Skeletal muscle satellite cell (primary cell): Measurements from ENCODE around the gene NAA15.
"Not testable (repeated sequence)": the region's sequence is repeated elsewhere in the genome, so short reads cannot be mapped to it uniquely, and the experiment has no call there.

ENCODE experiments used
- H3K27me3 ChIP-seq: 2 replicates; pipeline ENCODE4 v1.7.0; 2013; ENCODE audit warnings: low read length; ENCODE audit not compliant: control insufficient read depth, insufficient read depth
- H3K36me3 ChIP-seq: 2 replicates; pipeline ENCODE4 v1.7.0; 2013; ENCODE audit warnings: mild to moderate bottlenecking, control low read depth, low read length; ENCODE audit not compliant: insufficient read depth
- H3K4me1 ChIP-seq: 2 replicates; pipeline ENCODE4 v1.7.0; 2013; ENCODE audit warnings: low read length; ENCODE audit not compliant: control insufficient read depth, insufficient read depth
- H3K4me2 ChIP-seq: 2 replicates; pipeline ENCODE4 v1.7.0; 2013; ENCODE audit warnings: mild to moderate bottlenecking, low read length
- H3K4me3 ChIP-seq: 2 replicates; pipeline ENCODE4 v1.7.0; 2013; ENCODE audit warnings: low read length
- H3K9ac ChIP-seq: 2 replicates; pipeline ENCODE4 v1.7.0; 2013; ENCODE audit warnings: mild to moderate bottlenecking, low read depth, low read length, moderate library complexity
- H3K9me3 ChIP-seq: replicated peaks from 2 replicates; pipeline ENCODE4 v1.7.0; 2013; ENCODE audit warnings: mild to moderate bottlenecking, control low read depth, low read length

NAA15 gene

GRCh38 chr4:139454111-139455045 is 153.1 kb downstream of the NAA15 start, which contains the start of gene RAB33B:
RAB33B (plus strand) TSS chr4:139454121; CDS start chr4:139454196, 75 bp downstream.
- no peaks in the 10 kb centered on the region for H3K27me3 ChIP-seq
- peak within 1 kb of the TSS; percentile 92 for H3K9ac ChIP-seq
- peak within 1 kb of the TSS; percentile 94 for H3K4me3 ChIP-seq
- H3K9me3 ChIP-seq: no peaks in the 10 kb centered on the region
- peak within 1 kb of the TSS; percentile 92 for H3K4me2 ChIP-seq
- no peaks in the 10 kb centered on the region for H3K36me3 ChIP-seq
- H3K4me1 ChIP-seq: peaks cover 41% of the 10 kb centered on the region

GRCh38 chr4:139455126-139455538 is 153.8 kb downstream of the NAA15 start:
- H3K9me3 ChIP-seq: no peaks in the 10 kb centered on the region
- H3K9ac ChIP-seq: peak overlapping the region; percentile 92

GRCh38 chr4:139457318-139457717 is 156.0 kb downstream of the NAA15 start:
- no peak overlapping the region for H3K9ac ChIP-seq
- no peak overlapping the region for H3K4me3 ChIP-seq
- H3K4me1 ChIP-seq: peaks cover 35% of the 10 kb centered on the region
- no peaks in the 10 kb centered on the region for H3K9me3 ChIP-seq
- H3K36me3 ChIP-seq: no peaks in the 10 kb centered on the region
- H3K27me3 ChIP-seq: no peaks in the 10 kb centered on the region
- H3K4me2 ChIP-seq: peak overlapping the region; percentile 92

More at GRCh38 chr4:139455126-139455538, 153.8 kb downstream of the NAA15 start:
- Histone ChIP-seq H3K4me2 (peak overlapping the region; percentile 92), H3K4me3 (peak overlapping the region; percentile 94), H3K4me1 (peaks cover 41% of the 10 kb centered on the region), H3K36me3 (no peaks in the 10 kb centered on the region), H3K27me3 (no peaks in the 10 kb centered on the region)

- Histone ChIP-seq H3K4me3 (no peak overlapping the region), H3K4me1 (peaks cover 29% of the 10 kb centered on the region), H3K27me3 (no peaks in the 10 kb centered on the region), H3K9ac (no peak overlapping the region), H3K4me2 (no peak overlapping the region), H3K36me3 (no peaks in the 10 kb centered on the region), H3K9me3 (no peaks in the 10 kb centered on the region)
These were observed 157.2 kb downstream of the NAA15 start for GRCh38 chr4:139458543-139458942.

DNA sequence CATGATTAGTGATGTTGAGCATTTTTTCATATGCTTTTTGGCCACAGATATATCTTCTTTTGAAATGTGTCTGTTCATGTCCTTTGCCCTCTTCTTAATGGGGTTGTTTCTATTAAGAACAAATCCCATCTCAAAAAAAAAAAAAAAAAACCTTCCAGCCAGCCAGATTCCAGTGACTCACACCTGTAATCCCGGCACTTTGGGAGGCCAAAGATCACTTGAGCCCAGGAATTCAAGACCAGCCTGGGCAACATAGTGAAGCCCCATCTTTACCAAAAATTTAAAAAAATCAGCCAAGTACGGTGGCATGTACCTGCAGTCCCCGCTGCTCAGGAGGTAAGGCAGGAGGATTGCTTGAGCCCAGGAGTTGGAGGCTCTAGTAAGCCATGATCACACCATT is 157.7 kb downstream of the NAA15 start:
- Histone ChIP-seq H3K27me3 (no peaks in the 10 kb centered on the region), H3K9me3 (no peaks in the 10 kb centered on the region), H3K4me1 (peaks cover 29% of the 10 kb centered on the region), H3K4me3 (no peak overlapping the region), H3K36me3 (no peaks in the 10 kb centered on the region), H3K4me2 (no peak overlapping the region), H3K9ac (no peak overlapping the region)

DNA sequence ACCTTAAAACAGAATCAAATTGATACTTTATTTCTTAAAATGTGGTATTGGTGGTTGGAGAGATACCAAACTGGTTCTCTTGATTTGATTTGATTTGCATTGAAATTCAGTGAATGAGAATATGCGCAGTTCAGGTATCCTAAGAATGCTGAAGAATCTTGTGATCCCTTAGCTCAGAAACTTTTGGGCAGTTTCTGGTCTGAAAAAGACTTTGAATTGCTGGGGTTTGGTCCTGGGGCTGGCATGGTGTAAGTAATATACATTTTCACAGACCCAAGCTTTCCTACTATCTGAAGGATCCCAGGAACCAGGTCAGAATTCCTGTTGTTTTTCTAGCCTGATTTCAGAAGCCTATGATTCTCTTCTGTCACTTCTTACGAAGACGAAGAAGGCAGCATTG is 159.3 kb downstream of the NAA15 start:
- H3K9ac ChIP-seq: no peak overlapping the region
- no peaks in the 10 kb centered on the region for H3K36me3 ChIP-seq
- H3K4me2 ChIP-seq: no peak overlapping the region
- no peak overlapping the region for H3K4me3 ChIP-seq
- H3K27me3 ChIP-seq: no peaks in the 10 kb centered on the region
- H3K9me3 ChIP-seq: no peaks in the 10 kb centered on the region
- peaks cover 22% of the 10 kb centered on the region for H3K4me1 ChIP-seq

GRCh38 chr4:139461022-139461628 is 159.8 kb downstream of the NAA15 start:
- H3K27me3 ChIP-seq: no peaks in the 10 kb centered on the region
- no peaks in the 10 kb centered on the region for H3K9me3 ChIP-seq
- no peak overlapping the region for H3K4me3 ChIP-seq
- H3K4me1 ChIP-seq: peaks cover 17% of the 10 kb centered on the region
- H3K36me3 ChIP-seq: no peaks in the 10 kb centered on the region
- H3K4me2 ChIP-seq: no peak overlapping the region
- H3K9ac ChIP-seq: no peak overlapping the region

- not testable (repeated sequence) for H3K4me2 ChIP-seq
These were observed 163.2 kb downstream of the NAA15 start for GRCh38 chr4:139464512-139464911.

GRCh38 chr4:139465922-139466321 is 164.6 kb downstream of the NAA15 start:
- Histone ChIP-seq H3K4me2 (no peak overlapping the region), H3K4me1 (no peaks in the 10 kb centered on the region), H3K9me3 (no peaks in the 10 kb centered on the region), H3K27me3 (no peaks in the 10 kb centered on the region), H3K9ac (no peak overlapping the region), H3K4me3 (no peak overlapping the region), H3K36me3 (no peaks in the 10 kb centered on the region)

More at GRCh38 chr4:139464512-139464911, 163.2 kb downstream of the NAA15 start:
- H3K27me3 ChIP-seq, H3K36me3 ChIP-seq, H3K4me1 ChIP-seq, H3K9me3 ChIP-seq, H3K9ac ChIP-seq, H3K4me3 ChIP-seq: not testable (repeated sequence)

DNA sequence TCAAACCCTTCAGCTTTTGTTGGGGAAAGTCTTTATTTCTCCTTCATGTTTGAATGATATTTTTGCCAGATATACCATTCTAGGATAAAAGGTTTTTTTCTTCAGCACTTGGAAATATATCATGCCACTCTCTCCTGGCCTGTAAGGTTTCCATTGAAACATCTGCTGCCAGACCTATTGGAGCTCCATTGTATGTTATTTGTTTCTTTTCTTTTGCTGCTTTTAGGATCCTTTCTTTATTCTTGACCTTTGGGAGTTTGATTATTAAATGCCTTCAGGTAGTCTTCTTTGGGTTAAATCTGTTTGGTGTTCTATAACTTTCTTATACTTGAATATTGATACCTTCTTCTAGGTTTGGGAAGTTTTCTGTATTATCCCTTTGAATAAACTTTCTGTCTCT is 167.5 kb downstream of the NAA15 start:
- H3K9me3 ChIP-seq: not testable (repeated sequence)

GRCh38 chr4:139469216-139469615 is 167.9 kb downstream of the NAA15 start:
- no peaks in the 10 kb centered on the region for H3K27me3 ChIP-seq
- no peaks in the 10 kb centered on the region for H3K4me1 ChIP-seq
- H3K4me2 ChIP-seq: no peak overlapping the region
- H3K36me3 ChIP-seq: peaks cover 11% of the 10 kb centered on the region
- no peaks in the 10 kb centered on the region for H3K9me3 ChIP-seq
- H3K9ac ChIP-seq: no peak overlapping the region
- H3K4me3 ChIP-seq: no peak overlapping the region

More for the DNA sequence above, 167.5 kb downstream of the NAA15 start:
- not testable (repeated sequence) for H3K27me3 ChIP-seq, H3K4me3 ChIP-seq, H3K9ac ChIP-seq, H3K4me1 ChIP-seq, H3K4me2 ChIP-seq
- peaks cover 11% of the 10 kb centered on the region for H3K36me3 ChIP-seq
